K562 (cell line): Measurements from ENCODE around the gene DST.

Source experiments
- BHLHE40 ChIP-seq: IDR thresholded peaks from 2 replicates; pipeline ENCODE4 v1.6.1; 2011; ENCODE audit warnings: low read length, improper control_type of control experiment
- EP300 ChIP-seq: IDR thresholded peaks from 2 replicates; pipeline ENCODE4 v1.6.1; 2012; ENCODE audit warnings: low read length, improper control_type of control experiment
- FOXM1 ChIP-seq, 2 experiments: fragments of 450-650 bp in 1 of 2; sonication (generic) in 1 of 2; formaldehyde crosslinking in 1 of 2; IDR thresholded peaks; 2 replicates each; pipeline versions ENCODE4 v1.6.1 to v1.9.0; 2017 to 2022; ENCODE audit warnings: low read depth in 2 of 2, mild to moderate bottlenecking in 2 of 2, missing genetic modification reagents in 1 of 2, moderate library complexity in 1 of 2
- GATA2 ChIP-seq: sonication (generic); formaldehyde crosslinking; IDR thresholded peaks from 2 replicates; pipeline ENCODE4 v1.4.0; 2020; ENCODE audit warnings: mild to moderate bottlenecking, missing genetic modification reagents
- HDAC2 ChIP-seq: fragments of 450-650 bp; IDR thresholded peaks from 2 replicates; pipeline ENCODE4 v1.6.1; 2016; ENCODE audit warnings: mild to moderate bottlenecking
- SRSF9 ChIP-seq: fragments of 200-400 bp; formaldehyde crosslinking; IDR thresholded peaks from 2 replicates; pipeline ENCODE4 v1.6.1; 2017; ENCODE audit warnings: low read depth, low read length, borderline replicate concordance
- TBP ChIP-seq: optimal IDR thresholded peaks from 2 replicates; pipeline ENCODE3; 2011; ENCODE audit warnings: low read depth, low read length, improper control_type of control experiment
- TOE1 ChIP-seq, 2 experiments: fragments of 450-650 bp in 1 of 2; sonication (generic) in 1 of 2; formaldehyde crosslinking in 1 of 2; IDR thresholded peaks; 2 replicates each; pipeline versions ENCODE4 v1.7.1 to v1.8.0; 2016 to 2022; ENCODE audit warnings: borderline replicate concordance in 2 of 2, mild to moderate bottlenecking in 2 of 2, antibody characterized with exemption in 1 of 2, inconsistent platforms in 1 of 2, low read depth in 1 of 2, missing genetic modification reagents in 1 of 2, moderate library complexity in 1 of 2
- YY1 ChIP-seq, 3 experiments: IDR thresholded peaks; 2 replicates each; pipeline ENCODE4 v1.6.1; 2011; ENCODE audit warnings: low read length in 2 of 3, mild to moderate bottlenecking in 2 of 3, moderate library complexity in 2 of 3, borderline replicate concordance in 1 of 3, control low read depth in 1 of 3, low read depth in 1 of 3; ENCODE audit not compliant: insufficient read depth in 3 of 3, insufficient replicate concordance in 2 of 3, control insufficient read depth in 1 of 3, insufficient read length in 1 of 3; ENCODE audit errors: extremely low read depth in 1 of 3
- ZNF79 ChIP-seq: fragments of 250-450 bp; sonication (Bioruptor Pico); IDR thresholded peaks from 2 replicates; pipeline ENCODE4 v1.4.0; 2020; ENCODE audit warnings: low read depth, mild to moderate bottlenecking, moderate library complexity
- TF ChIP-seq, protein P1 (sequence below), 3 experiments: IDR thresholded peaks in 2 of 3; conservative IDR thresholded peaks in 1 of 3; 2 replicates each; pipeline ENCODE4 v1.5.1; 2011 to 2012; ENCODE audit warnings: low read length in 3 of 3, mild to moderate bottlenecking in 3 of 3, control low read depth in 2 of 3, improper control_type of control experiment in 1 of 3, inconsistent platforms in 1 of 3, low read depth in 1 of 3, mixed read lengths in 1 of 3, moderate library complexity in 1 of 3; ENCODE audit not compliant: insufficient read depth in 2 of 3

DNA sequence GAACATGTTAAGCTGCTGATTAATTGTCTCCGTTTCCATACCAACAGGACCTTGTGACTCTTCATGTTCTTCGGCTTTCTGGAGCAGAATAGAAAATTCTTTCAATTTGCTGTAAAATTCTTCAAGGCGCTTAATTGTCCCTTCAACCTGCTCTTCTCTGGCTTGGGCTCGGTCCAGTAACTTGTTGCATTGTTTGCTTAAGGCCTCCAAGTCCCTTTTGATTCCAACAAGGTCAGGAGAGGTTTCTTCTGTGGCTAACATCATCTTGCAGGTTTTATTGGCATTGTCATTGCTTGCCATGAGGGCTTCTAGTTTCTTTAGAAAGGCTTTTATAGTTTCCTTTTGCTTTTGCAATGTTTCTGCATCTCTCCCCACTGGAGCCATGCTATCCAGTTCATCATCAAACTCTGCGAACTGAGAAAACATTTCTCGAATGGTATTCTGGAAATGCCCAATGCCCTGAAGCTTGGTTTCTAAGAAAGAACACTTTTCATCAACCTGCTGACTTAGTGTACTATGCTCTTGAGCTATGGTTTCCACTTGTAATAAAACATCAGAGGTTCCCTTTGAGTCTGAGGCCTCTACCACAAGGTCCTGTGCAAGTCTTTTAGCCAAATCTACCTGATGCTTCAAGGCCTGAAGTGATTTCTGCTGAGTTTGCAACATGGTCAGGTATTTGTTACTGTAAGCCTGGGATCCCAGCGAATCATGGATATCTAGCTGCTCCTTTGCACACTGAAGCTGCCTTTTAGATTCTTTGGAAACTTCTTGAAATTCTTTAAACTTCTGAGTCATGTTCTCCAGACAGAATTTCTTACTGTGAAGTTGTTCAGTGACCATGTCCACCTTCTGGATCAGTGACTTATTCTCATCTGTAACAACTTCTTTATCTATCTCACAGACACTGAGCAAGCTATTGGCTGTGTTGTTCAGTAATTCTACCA is 90.2 kb downstream of the DST start:
- TF ChIP-seq, protein P1, sequence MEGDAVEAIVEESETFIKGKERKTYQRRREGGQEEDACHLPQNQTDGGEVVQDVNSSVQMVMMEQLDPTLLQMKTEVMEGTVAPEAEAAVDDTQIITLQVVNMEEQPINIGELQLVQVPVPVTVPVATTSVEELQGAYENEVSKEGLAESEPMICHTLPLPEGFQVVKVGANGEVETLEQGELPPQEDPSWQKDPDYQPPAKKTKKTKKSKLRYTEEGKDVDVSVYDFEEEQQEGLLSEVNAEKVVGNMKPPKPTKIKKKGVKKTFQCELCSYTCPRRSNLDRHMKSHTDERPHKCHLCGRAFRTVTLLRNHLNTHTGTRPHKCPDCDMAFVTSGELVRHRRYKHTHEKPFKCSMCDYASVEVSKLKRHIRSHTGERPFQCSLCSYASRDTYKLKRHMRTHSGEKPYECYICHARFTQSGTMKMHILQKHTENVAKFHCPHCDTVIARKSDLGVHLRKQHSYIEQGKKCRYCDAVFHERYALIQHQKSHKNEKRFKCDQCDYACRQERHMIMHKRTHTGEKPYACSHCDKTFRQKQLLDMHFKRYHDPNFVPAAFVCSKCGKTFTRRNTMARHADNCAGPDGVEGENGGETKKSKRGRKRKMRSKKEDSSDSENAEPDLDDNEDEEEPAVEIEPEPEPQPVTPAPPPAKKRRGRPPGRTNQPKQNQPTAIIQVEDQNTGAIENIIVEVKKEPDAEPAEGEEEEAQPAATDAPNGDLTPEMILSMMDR (IDR thresholded peaks at IDR 0.05 in 2 of 3, conservative IDR thresholded peaks at IDR 0.05 in 1 of 3; ENCODE audit: insufficient read depth in 2 of 3, low read depth in 1 of 3, low read length in 3 of 3): no peak
- TF ChIP-seq ZNF79 (CRISPR knock-in tag) (no peak), TBP (no peak), EP300 (no peak), HDAC2 (no peak), YY1 (IDR thresholded peaks at IDR 0.05; ENCODE audit: borderline replicate concordance in 1 of 3, control insufficient read depth in 1 of 3, extremely low read depth in 1 of 3, insufficient read depth in 3 of 3, insufficient read length in 1 of 3, insufficient replicate concordance in 2 of 3, low read depth in 1 of 3, low read length in 2 of 3) (no peak), TOE1 (IDR thresholded peaks at IDR 0.05; ENCODE audit: borderline replicate concordance) (no peak), TOE1 (CRISPR knock-in tag; IDR thresholded peaks at IDR 0.05; ENCODE audit: borderline replicate concordance, low read depth) (no peak), FOXM1 (IDR thresholded peaks at IDR 0.05; ENCODE audit: low read depth) (no peak), FOXM1 (CRISPR knock-in tag; IDR thresholded peaks at IDR 0.05; ENCODE audit: low read depth) (no peak), GATA2 (CRISPR knock-in tag) (no peak), BHLHE40 (no peak), SRSF9 (no peak)
